Measurements from ENCODE around the gene GJD3.
A peak's percentile ranks its signal among the peaks of the same experiment; 100 is the strongest.
"Not testable (repeated sequence)": the region's sequence is repeated elsewhere in the genome, so short reads cannot be mapped to it uniquely, and the experiment has no call there.

Gene GJD3, protein sequence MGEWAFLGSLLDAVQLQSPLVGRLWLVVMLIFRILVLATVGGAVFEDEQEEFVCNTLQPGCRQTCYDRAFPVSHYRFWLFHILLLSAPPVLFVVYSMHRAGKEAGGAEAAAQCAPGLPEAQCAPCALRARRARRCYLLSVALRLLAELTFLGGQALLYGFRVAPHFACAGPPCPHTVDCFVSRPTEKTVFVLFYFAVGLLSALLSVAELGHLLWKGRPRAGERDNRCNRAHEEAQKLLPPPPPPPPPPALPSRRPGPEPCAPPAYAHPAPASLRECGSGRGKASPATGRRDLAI

DNA sequence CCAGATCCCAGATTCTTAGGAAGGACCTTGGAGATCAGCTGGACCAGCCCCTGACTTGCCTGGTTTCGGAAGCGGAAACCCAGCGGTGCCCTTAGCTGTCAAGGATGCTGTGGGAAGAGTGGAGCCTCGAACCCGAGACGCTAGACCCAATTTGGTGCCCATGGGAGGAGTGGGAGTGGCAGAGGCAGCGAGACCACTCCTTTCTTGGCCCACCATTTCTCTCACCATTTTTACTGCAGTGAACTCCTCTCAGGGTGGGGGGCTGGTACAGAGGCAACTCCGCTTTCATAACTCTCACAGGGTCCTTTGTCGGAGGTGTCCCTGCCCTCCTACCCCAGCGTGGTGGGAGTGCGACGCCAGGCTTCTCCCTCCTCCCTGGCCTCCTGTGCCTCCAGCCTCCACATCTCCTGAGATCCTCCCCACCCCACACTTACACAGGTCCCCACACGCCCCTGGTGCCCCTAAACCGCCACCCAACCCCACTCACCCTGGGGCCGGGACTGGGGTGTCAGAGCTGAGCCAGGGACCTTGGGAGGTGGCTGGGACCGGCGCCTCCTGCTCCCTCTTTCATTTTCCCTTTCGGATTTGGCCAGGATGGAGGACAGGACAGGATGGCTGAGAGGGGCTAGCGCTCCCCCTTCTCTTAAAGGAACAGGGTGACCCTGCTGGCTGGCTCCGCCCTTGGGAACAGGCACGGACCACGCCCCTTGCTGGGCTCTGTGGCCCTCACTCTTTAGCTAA lies at the start of gene GJD3:
GJD3 (minus strand) TSS at position 617 of the 741 bp plus-strand sequence. CDS start 922 bp downstream, outside the sequence.
- peak; percentile 50 for DNase-seq (ENCODE audit: low read depth)

DNA sequence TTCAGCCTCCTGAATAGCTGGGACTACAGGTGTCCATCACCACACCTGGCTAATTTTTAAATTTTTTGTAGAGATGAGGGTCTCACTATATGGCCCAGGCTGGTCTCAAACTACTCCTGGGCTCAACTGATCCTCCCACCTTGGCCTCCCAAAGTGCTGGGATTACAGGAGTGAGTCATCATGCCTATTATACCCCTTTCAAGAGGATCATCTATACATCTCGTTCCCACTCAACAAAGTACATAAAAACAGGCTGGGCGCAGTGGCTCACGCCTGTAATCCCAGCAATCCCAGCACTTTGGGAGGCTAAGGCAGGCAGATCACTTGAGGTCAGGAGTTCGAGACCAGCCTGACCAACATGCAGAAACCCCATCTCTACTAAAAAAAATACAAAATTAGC lies 49.8 kb upstream of the GJD3 start:
- not testable (repeated sequence) for DNase-seq (ENCODE audit: low read depth)

DNA sequence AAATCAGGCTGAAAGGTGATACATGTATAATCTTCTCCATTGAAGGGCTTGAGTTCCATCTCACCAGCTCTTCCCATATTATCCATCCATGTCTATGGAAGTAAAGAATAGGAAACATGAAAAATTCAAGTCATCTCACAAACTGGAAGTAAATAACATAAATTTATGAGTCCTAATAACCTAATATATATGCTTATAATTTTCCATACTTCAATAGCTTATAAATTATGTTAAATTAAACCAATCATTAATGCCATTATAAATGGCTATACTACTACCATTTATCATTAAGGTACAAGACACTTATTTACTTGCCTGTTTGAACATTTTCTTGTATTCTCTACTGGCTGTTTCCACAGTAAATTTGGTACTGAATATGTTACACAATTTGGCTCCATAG lies 48.3 kb upstream of the GJD3 start:
- DNase-seq (ENCODE audit: low read depth): no peak

DNA sequence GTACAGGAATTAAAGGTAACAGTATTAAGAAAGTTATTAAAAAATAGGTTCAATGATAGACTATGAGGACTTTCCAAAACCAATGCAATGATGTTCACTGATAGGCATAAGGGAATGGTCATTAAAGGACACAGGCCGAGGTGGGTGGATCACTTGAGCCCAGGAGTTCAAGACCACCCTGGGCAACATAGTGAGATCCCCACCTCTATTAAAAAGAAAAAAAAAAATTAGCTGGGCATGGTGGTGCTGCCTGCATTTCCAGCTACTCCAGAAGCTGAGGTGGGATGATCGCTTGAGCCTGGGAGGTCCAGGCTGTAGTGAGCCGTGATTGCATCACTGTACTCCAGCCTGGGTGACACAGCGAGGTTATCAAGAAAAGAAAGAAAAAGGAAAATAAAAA lies 47.3 kb upstream of the GJD3 start:
- DNase-seq (ENCODE audit: low read depth): no peak

DNA sequence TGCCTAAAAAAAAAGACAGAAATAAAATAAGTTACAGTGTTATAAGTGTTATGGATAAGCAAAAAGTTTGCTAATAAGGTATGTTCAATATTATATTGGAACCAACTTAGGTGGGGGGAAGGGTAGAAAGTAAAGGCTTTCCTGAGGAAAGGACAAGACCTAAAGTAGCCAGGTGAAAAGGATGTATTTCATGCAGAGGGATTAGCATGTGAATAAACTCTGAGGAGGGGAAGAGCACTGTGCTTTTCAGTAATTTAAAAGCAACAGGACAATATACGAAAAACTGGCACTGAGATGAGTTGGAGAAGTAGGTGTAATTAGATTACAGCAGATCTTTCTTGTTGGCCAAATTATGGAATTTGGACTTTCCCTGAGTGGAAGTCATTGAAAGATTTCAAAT lies 45.5 kb upstream of the GJD3 start:
- no peak for DNase-seq (ENCODE audit: low read depth)

DNA sequence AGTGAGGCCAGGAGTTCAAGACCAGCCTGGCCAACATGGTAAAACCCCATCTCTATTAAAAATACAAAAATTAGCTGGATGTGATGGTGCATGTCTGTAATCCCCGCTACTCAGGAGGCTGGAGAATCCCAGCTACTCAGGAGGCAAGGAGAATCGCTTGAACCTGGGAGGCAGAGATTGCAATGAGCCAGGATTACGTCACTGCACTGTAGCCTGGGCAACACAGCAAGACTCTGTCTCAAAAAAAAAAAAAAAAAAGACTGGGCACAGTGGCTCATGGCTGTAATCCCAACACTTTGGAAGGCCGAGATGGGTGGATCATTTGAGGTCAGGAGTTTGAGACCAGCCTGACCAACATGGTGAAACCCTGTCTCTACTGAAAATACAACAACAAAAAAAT lies 45.0 kb upstream of the GJD3 start:
- DNase-seq (ENCODE audit: low read depth): not testable (repeated sequence)

DNA sequence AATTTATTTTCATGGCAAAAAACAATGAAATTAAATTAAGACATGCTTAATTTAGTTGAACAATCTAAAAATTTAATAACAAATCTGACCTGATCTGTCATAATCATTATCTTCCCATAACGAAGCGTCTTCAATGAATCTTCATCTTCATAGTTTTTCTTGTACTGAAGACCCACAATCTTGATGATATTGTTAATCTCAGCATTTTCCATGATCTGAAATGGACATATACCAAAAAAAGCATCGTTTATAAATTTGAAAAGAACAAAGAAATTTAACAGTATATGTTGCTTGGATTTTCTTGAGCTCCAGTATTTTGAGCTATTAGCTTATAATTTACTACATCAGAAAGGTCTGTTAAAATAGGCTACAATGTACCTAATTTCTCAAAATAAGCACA lies 42.9 kb upstream of the GJD3 start:
- DNase-seq (ENCODE audit: low read depth): no peak

DNA sequence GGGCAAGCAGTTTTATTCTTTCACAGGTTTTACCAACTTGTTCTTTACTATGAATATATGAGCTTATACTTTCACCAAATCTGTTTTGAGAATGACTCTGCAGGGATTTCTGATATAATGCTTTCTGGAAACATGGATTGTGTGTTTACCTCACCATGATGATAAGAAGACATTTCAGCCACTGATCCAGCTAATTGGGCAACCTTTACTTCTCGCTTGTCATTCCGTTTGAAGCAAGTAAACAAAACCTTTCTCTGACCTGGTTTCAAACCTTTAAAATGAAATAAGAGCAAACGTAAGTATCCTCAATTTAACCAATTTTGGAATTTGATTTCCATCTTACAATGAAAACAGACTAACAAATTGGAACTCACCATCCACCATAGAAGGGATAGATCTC lies 39.5 kb upstream of the GJD3 start:
- no peak for DNase-seq (ENCODE audit: low read depth)

DNA sequence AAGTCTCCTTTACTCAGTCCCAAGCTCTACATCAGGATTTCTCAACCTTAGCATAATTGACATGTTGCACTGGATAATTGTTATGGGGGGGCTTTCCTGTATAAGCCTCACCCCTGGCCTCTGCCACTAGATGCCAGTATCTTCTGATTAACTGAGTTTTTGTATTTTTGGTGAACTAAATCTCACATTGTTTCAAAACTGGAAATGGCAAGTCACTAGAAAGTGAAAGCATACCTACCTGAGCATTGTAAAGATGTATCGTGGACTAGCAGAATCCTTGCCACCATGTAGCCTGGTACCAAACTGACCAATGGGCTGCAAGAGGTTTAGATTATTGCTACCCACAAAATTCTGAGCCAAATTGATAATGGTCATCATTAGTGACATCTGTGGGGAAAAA lies 38.1 kb upstream of the GJD3 start:
- DNase-seq (ENCODE audit: low read depth): no peak

DNA sequence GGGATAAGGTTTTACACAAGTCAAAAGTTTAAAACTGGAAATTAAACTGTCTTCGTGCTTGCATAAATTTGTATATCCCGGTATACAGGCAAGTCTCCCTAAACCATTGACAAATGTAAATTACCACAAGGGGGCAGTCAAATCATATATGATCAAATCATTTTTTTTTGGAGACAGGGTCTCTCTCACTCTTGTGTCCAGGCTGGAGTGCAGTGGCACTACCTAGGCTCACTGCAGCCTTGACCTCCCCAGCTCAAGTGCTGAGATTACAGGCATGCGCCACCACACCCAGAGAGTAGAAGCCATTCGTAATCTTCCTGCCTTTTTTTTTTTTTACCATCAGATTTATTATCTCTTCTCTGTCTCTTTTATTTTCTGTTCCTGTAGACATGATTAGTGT lies 34.6 kb upstream of the GJD3 start:
- peak; percentile 70 for DNase-seq (ENCODE audit: low read depth)

DNA sequence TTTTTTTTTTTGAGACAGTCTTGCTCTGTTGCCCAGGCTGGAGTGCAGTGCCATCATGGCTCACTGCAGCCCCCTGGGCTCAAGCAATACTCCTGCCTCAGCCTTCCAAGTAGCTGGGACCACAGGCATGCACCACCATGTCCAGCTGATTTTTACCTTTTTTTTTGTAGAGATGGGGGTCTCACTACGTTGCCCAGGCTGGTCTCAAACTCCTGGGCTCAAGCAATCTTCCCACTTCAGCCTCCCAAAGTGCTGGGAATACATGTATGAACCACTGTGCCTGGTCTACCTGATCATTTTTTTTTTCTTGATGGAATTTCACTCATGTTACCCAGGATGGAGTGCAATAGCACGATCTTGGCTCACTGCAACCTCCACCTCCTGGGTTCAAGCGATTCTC lies 22.0 kb upstream of the GJD3 start:
- DNase-seq (ENCODE audit: low read depth): not testable (repeated sequence)

DNA sequence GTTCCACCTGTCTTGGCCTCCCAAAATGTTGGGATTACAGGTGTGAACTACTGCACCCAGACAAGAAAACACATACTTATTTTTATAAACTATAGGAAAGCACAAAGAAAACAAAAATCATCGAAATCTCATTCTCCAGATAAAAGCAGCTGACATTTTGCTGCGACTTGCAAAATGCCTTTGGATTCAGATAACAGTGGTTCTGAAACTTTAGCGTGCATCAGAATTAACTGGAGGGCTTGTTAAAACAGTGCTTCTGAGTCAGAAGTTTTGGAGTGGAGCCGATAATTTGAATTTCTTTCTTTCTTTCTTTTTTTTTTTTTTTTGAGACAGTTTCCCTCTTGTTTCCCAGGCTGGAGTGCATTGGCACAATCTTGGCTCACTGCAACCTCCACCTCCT lies 17.7 kb upstream of the GJD3 start:
- DNase-seq (ENCODE audit: low read depth): no peak

DNA sequence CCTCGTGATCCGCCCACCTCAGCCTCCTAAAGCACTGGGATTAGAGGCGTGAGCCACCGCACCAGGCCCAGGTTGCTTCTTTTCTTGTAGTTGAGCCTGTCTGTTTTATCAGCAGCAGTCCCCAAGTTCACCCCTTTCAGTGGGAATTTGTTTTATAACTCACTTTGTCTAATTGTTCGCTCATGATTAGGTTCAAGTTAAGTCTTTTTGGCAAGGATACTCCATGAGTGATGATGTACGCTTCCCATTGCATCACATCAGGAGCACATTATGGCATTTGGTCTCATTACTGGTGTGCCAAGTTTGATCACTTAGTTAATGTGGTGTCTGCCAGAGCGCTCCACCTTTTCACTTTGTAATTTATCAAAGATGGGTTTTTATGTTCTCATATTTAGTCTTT lies 14.4 kb upstream of the GJD3 start:
- DNase-seq (ENCODE audit: low read depth): no peak

DNA sequence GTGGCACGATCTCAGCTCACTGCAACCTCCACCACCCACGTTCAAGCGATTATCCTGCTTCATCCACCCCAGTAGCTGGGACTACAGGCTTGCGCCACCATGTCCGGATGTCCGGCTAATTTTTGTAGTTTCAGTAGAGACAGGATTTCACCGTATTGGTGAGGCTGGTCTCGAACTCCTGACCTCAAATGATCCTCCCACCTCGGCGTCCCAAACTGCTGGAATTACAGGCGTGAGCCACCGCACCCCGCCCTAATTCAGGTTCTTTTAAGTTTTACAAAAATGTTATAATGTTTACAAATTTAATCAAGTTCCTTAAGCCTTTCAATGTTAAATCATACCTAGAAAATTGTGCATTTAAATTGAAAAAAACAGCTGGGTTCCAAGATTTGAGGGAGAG lies 13.3 kb upstream of the GJD3 start:
- DNase-seq (ENCODE audit: low read depth): no peak

DNA sequence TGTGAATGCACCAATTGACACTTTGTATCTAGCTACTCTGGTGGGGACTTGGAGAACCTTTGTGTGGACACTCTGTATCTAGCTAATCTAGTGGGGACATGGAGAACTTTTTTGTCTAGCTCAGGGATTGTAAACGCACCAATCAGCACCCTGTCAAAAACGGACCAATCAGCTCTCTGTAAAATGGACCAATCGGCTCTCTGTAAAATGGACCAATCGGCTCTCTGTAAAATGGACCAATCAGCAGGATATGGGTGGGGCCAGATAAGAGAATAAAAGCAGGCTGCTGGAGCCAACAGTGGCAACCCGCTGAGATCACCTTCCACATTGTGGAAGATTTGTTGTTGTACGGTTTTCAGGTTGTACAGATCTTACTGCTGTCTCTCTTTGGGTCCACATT lies 12.0 kb upstream of the GJD3 start:
- not testable (repeated sequence) for DNase-seq (ENCODE audit: low read depth)

DNA sequence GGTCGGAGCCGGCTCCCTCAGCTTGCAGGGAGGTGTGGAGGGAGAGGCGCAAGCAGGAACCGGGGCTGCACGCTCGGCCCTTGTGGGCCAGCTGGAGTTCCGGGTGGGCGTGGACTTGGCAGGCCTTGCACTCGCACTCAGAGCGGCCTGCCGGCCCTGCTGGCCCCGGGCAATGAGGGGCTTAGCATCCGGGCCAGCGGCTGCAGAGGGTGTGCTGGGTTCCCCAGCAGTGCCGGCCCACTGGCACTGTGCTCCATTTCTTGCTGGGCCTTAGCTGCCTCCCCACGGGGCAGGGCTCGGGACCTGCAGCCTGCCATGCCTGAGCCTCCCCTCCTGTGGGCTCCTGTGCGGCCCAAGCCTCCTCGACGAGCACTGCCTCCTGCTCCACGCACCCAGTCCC lies 11.2 kb upstream of the GJD3 start:
- DNase-seq (ENCODE audit: low read depth): not testable (repeated sequence)

DNA sequence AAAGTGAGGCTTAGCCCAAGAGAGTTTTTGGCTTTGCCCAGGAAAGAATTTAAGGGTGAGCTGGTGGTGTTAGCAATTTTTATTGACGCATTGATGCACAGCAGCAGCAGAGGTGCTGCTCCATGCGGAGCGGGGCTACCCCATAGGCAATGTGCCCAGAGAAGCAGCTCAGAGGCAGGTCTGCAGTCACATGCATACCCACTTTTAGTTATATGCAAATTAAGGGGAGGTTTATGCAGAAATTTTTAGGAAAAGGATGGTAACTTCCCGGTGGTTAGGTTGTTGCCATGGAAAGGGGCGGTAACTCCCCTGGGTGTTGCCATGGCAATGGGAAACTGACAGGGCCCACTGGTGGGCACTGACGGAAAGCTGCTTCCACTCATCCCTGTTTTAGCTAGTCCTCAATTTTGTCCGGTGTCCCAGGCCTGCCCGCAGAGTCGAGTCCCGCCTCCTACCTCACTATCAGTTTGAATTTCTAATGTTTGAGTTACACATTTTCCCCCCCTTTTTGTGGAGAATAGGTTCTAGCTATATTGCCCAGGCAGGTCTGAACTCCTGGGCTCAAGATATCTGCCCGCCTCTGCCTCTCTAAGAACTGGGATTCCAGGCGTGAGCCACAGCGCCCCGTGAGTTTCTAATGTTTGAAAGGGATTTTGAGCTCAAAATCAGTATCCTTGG lies 10.4 kb upstream of the GJD3 start:
- no peak for DNase-seq (ENCODE audit: low read depth)

DNA sequence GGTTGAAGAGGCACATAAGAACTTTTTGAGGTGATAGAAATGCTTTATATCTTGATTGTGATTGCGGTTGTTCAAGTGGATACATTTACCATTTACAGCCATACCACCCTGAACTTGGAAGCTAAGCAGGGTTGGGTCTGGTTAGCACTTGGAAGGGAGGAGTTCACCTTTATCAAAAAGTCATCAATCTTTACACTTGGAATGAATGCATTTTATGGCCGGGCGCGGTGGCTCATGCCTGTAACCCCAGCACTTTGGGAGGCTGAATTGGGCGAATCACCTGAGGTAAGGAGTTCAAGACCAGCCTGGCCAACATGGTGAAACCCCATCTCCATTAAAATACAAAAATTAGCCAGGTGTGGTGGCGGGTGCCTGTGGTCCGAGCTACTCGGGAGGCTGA lies 9.5 kb upstream of the GJD3 start:
- DNase-seq (ENCODE audit: low read depth): no peak

DNA sequence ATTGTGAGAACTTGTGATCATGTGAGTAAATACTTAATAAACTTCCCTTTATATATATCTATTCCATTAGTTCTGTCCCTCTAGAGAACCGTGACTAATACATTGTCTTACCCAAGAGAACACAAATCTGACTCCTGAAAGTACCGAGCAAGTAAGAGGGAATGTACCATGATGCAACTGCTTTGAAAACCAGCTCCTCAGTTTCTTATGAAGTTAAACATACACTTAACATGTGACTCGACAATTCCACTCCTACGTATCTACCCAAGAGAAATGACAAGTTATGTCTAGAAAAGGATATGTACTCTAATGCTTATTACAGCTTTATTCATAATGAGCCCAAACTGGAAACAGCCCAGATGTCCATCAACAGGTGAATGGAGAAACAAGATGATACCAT lies 8.8 kb upstream of the GJD3 start:
- peak; percentile 48 for DNase-seq (ENCODE audit: low read depth)

DNA sequence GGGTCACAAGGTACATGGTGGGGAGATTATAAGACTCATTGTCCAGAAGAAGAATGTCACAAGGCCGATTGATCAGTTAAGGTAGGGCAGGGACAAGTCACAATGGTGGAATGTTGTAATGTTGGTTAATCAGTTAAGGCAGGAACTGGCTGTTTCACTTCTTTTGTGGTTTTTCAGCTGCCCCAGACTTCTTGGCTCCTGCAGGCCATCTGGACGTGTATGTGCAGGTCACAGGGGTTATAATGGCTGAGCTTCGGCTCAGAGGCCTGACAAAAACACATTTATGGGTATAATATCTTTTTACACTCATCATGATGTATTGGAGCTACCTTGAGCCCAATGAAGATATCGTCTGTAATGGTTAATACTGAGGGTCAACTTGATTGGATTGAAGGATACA lies 8.1 kb upstream of the GJD3 start:
- DNase-seq (ENCODE audit: low read depth): peak; percentile 16

DNA sequence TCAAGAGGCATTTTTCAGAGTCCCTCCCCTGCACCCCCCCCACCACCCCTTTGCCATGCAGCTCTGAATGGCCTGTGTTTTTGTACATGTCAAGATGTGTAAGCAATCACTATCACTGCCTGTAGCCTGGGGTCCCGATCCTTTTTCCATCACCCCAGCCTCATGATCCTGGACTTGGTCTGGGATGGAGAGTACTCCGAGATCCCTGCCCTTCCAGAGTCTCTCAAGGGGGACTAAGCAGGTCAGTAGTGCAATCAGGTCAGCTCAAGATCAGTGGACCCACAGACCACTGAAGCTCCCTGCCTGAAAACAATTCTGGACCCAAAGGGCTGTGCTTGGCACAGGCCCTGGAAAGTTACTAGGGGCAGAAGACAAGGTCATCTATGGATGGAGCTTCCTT lies 7.5 kb upstream of the GJD3 start:
- no peak for DNase-seq (ENCODE audit: low read depth)

DNA sequence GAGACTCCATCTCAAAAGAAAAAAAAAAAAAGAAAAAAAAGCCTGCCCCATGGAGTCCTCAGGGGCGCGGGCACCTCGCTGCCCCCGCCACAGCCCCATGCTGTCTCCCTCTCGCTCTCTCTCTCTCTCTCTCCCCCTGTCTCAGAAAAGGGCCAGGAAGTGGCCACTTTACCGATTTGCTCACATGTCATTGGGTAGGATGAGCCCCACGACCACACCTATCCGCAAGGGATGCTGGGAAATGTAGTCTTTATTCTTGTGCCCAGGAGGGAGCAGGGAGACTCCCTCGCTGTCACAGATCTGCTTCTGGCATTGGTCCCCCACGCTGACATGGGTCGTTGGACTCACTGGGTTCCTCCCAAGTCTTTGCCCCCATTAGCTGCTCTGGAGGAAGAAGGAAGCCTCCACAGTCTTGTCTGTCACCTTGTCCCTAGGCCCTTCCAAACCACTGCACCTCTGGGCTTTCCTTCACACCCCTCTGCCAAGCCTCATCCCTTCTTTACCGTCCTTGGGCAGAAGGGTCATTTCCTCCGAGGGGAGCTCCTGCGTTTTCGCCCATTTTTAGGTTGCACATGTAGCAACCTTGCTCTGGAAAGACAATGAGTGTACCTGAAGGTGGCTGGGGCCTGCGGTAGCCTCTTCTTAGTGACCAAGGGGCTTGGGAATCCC lies 6.9 kb upstream of the GJD3 start:
- DNase-seq (ENCODE audit: low read depth): peak; percentile 15

DNA sequence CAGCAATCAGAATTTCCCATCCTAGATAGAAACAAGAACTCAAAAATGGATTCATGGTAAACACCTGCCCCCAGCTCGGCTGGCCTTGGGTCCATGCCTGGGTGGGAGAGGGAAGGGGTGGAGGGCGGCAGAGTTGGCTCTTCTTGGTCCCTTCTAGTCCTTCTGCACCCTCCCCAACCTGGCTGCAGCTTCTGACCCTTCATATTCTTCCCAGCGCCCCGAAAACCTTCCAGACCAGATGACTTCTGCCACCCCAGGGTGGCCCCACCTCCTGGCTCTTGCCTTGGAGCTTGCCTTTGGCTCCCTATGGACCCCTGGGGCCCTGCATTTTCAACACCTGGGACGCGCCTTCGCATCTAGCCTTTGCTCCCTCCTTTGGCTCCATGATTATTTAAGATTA lies 5.4 kb upstream of the GJD3 start:
- DNase-seq (ENCODE audit: low read depth): no peak

Measured in EH (cell line).